Neural cell (in vitro differentiated cells): ENCODE measurements around the gene NCKAP1. TPM values are rescaled to one million over a fixed set of nuclear protein-coding genes. Genes with fewer than 3 reads are reported as not detected.

Experiments
- H2AFZ ChIP-seq: fragments of 200-600, 300-800 bp; sonication (generic), shearing (Covaris generic); 2 replicates; pipeline ENCODE4 v1.6.0; 2014; ENCODE audit warnings: low read depth, mild to moderate bottlenecking, antibody characterized with exemption, low read length, moderate library complexity
- H3F3A ChIP-seq: fragments of 200-600 bp; shearing (Covaris generic); 2 replicates; pipeline ENCODE4 v1.6.1; 2016; ENCODE audit warnings: mild to moderate bottlenecking, moderate library complexity, mixed read lengths, antibody characterized with exemption, low read length; ENCODE audit not compliant: insufficient read depth, poor library complexity, severe bottlenecking
- H3K27ac ChIP-seq: fragments of 200-600, 300-800 bp; sonication (generic), shearing (Covaris generic); 2 replicates; pipeline ENCODE4 v1.5.1; 2014; ENCODE audit warnings: mild to moderate bottlenecking, low read length, moderate library complexity
- H3K27me3 ChIP-seq: fragments of 300-800, 200-600 bp; sonication (generic), shearing (Covaris generic); 2 replicates; pipeline ENCODE4 v1.6.0; 2014; ENCODE audit warnings: mild to moderate bottlenecking, low read depth, low read length, moderate library complexity; ENCODE audit not compliant: insufficient read depth
- H3K36me3 ChIP-seq: fragments of 300-800, 200-600 bp; sonication (generic), shearing (Covaris generic); 2 replicates; pipeline ENCODE4 v1.5.1; 2014; ENCODE audit warnings: mild to moderate bottlenecking, antibody characterized with exemption, low read length, moderate library complexity; ENCODE audit not compliant: insufficient read depth
- H3K4me2 ChIP-seq: fragments of 300-800, 200-600 bp; sonication (generic), shearing (Covaris generic); 2 replicates; pipeline ENCODE4 v1.6.0; 2014; ENCODE audit warnings: mild to moderate bottlenecking, low read length
- H3K4me3 ChIP-seq: fragments of 300-800, 200-600 bp; sonication (generic), shearing (Covaris generic); 2 replicates; pipeline ENCODE4 v1.5.1; 2014; ENCODE audit warnings: mild to moderate bottlenecking, low read length, moderate library complexity
- H3K79me2 ChIP-seq: fragments of 200-600 bp; shearing (Covaris generic); replicated peaks from 2 replicates; pipeline ENCODE4 v1.6.0; 2014; ENCODE audit warnings: mild to moderate bottlenecking, low read length, moderate library complexity; ENCODE audit not compliant: insufficient read depth
- H3K9ac ChIP-seq: fragments of 300-800, 200-600 bp; sonication (generic), shearing (Covaris generic); 2 replicates; pipeline ENCODE4 v1.6.1; 2016; ENCODE audit warnings: mild to moderate bottlenecking, low read length, mixed read lengths
- H3K9me2 ChIP-seq: fragments of 200-600 bp; shearing (Covaris generic); 2 replicates; pipeline ENCODE4 v1.6.1; 2016; ENCODE audit warnings: mild to moderate bottlenecking, low read length, mixed read lengths; ENCODE audit not compliant: insufficient read depth
- H3K9me3 ChIP-seq: fragments of 200-600, 300-800 bp; sonication (generic), shearing (Covaris generic); 2 replicates; pipeline ENCODE4 v1.6.1; 2016; ENCODE audit warnings: mild to moderate bottlenecking, mixed run types, low read length, moderate library complexity, mixed read lengths
- H4K20me1 ChIP-seq: fragments of 200-600 bp; shearing (Covaris generic); 2 replicates; pipeline ENCODE4 v1.6.1; 2016; ENCODE audit warnings: mild to moderate bottlenecking, mixed run types; ENCODE audit not compliant: insufficient read depth
- CTCF ChIP-seq: fragments of 450-650 bp; IDR thresholded peaks from 2 replicates; pipeline ENCODE4 v1.5.1; 2014; ENCODE audit warnings: antibody characterized with exemption, mild to moderate bottlenecking, moderate library complexity; ENCODE audit not compliant: poor library complexity, severe bottlenecking
- EP300 ChIP-seq: fragments of 450-650 bp; conservative IDR thresholded peaks from 2 replicates; pipeline ENCODE4 v1.6.1; 2014; ENCODE audit warnings: antibody characterized with exemption, mild to moderate bottlenecking, moderate library complexity; ENCODE audit not compliant: poor library complexity, severe bottlenecking
- EZH2 ChIP-seq: fragments of 200-600, 300-800 bp; shearing (Covaris generic), sonication (generic); IDR thresholded peaks from 2 replicates; pipeline ENCODE4 v1.6.1; 2014; ENCODE audit warnings: antibody characterized with exemption, low read length, borderline replicate concordance, mild to moderate bottlenecking; ENCODE audit not compliant: insufficient read depth, poor library complexity, severe bottlenecking
- MXI1 ChIP-seq: fragments of 450-650 bp; conservative IDR thresholded peaks from 2 replicates; pipeline ENCODE4 v1.6.1; 2014; ENCODE audit warnings: antibody characterized with exemption, mild to moderate bottlenecking; ENCODE audit not compliant: poor library complexity, severe bottlenecking
- POLR2AphosphoS5 ChIP-seq: IDR thresholded peaks from 2 replicates; pipeline ENCODE4 v1.6.1; 2012
- RAD21 ChIP-seq: fragments of 450-650 bp; conservative IDR thresholded peaks from 2 replicates; pipeline ENCODE4 v1.6.1; 2014; ENCODE audit warnings: antibody characterized with exemption, mild to moderate bottlenecking, moderate library complexity
- REST ChIP-seq: IDR thresholded peaks from 2 replicates; pipeline ENCODE4 v1.6.1; 2012; ENCODE audit warnings: borderline replicate concordance
- SMC3 ChIP-seq: fragments of 450-650 bp; conservative IDR thresholded peaks from 2 replicates; pipeline ENCODE4 v1.6.1; 2014; ENCODE audit warnings: antibody characterized with exemption, mild to moderate bottlenecking, moderate library complexity; ENCODE audit not compliant: poor library complexity
- TAF1 ChIP-seq: IDR thresholded peaks from 2 replicates; pipeline ENCODE4 v1.6.1; 2012; ENCODE audit warnings: low read depth
- polyA plus RNA-seq: library from polyadenylated mRNA; depleted of rRNA; stranded (reverse); fragments of >200 nt; gene quantifications from 2 replicates; pipeline ENCODE4 v1.2.3, GENCODE V29; 2014

Gene NCKAP1
- polyA plus RNA-seq, 1 donor from 2014 or later: 124 TPM

- Histone ChIP-seq H3K9ac (no peak overlapping the region), H3K27me3 (no peaks in the 10 kb centered on the region), H3K27ac (no peak overlapping the region), H3K4me3 (no peak overlapping the region), H4K20me1 (no peaks in the 10 kb centered on the region), H3K9me3 (no peaks in the 10 kb centered on the region), H3K9me2 (no peaks in the 10 kb centered on the region), H3K36me3 (peaks cover 7% of the 10 kb centered on the region), H3K4me2 (no peak overlapping the region), H3K79me2 (no peaks in the 10 kb centered on the region), H3F3A (no peaks in the 10 kb centered on the region), H2AFZ (no peak overlapping the region)
- no peak for TF ChIP-seq MXI1
- no peak for TF ChIP-seq TAF1
- TF ChIP-seq EP300: no peak
- no peak for TF ChIP-seq CTCF
- no peak for TF ChIP-seq SMC3
- TF ChIP-seq REST: no peak
Observed at GRCh38 chr2:182943339-182943738, 94.9 kb downstream of the NCKAP1 start.

GRCh38 chr2:182942756-182943155, 95.5 kb downstream of the NCKAP1 start:
- Histone ChIP-seq H3K9me3 (no peaks in the 10 kb centered on the region), H3K36me3 (peaks cover 13% of the 10 kb centered on the region), H3K4me3 (no peak overlapping the region), H3K27ac (no peak overlapping the region), H3K79me2 (no peaks in the 10 kb centered on the region), H3K27me3 (no peaks in the 10 kb centered on the region), H4K20me1 (no peaks in the 10 kb centered on the region), H3K9ac (no peak overlapping the region), H3F3A (no peaks in the 10 kb centered on the region), H3K9me2 (no peaks in the 10 kb centered on the region), H2AFZ (no peak overlapping the region), H3K4me2 (no peak overlapping the region)
- TF ChIP-seq TAF1 (no peak), MXI1 (no peak), REST (no peak), CTCF (no peak), RAD21 (no peak), EP300 (no peak), SMC3 (no peak), POLR2AphosphoS5 (no peak), EZH2 (no peak)
